Central memory CD8-positive, alpha-beta T cell (primary cell): Measurements from ENCODE around the gene TWIST1.
A peak's percentile ranks its signal among the peaks of the same experiment; 100 is the strongest.

ENCODE experiments used
- ATAC-seq: fragments of 150-1000 bp; cut with Tn5 transposase; replicated peaks from 2 replicates; pipeline ENCODE4 v1.10.0; 2022; ENCODE audit warnings: mild to moderate bottlenecking, moderate FRiP score, moderate number of reproducible peaks; ENCODE audit not compliant: poor library complexity, severe bottlenecking; ENCODE audit errors: extremely low read depth
- DNase-seq, 2 donors: peaks; one replicate each; pipeline ENCODE4 v3.0.0; 2021; ENCODE audit warnings: low spot score in 2 of 2
- H3K27ac Mint-ChIP-seq: one replicate; pipeline ENCODE4 v1.8.0; 2022; ENCODE audit warnings: low read depth, mild to moderate bottlenecking, moderate library complexity, mixed read lengths
- H3K27me3 Mint-ChIP-seq: one replicate; pipeline ENCODE4 v1.8.0; 2022; ENCODE audit warnings: mixed read lengths
- H3K36me3 Mint-ChIP-seq: one replicate; pipeline ENCODE4 v1.8.0; 2022; ENCODE audit warnings: mild to moderate bottlenecking, moderate library complexity, mixed read lengths; ENCODE audit not compliant: insufficient read depth
- H3K4me1 Mint-ChIP-seq: one replicate; pipeline ENCODE4 v1.8.0; 2022; ENCODE audit warnings: mixed read lengths
- H3K4me3 Mint-ChIP-seq: one replicate; pipeline ENCODE4 v1.8.0; 2022; ENCODE audit warnings: mild to moderate bottlenecking, moderate library complexity, mixed read lengths
- H3K9me3 Mint-ChIP-seq: one replicate; pipeline ENCODE4 v1.8.0; 2022; ENCODE audit warnings: mixed read lengths

Gene TWIST1

DNA sequence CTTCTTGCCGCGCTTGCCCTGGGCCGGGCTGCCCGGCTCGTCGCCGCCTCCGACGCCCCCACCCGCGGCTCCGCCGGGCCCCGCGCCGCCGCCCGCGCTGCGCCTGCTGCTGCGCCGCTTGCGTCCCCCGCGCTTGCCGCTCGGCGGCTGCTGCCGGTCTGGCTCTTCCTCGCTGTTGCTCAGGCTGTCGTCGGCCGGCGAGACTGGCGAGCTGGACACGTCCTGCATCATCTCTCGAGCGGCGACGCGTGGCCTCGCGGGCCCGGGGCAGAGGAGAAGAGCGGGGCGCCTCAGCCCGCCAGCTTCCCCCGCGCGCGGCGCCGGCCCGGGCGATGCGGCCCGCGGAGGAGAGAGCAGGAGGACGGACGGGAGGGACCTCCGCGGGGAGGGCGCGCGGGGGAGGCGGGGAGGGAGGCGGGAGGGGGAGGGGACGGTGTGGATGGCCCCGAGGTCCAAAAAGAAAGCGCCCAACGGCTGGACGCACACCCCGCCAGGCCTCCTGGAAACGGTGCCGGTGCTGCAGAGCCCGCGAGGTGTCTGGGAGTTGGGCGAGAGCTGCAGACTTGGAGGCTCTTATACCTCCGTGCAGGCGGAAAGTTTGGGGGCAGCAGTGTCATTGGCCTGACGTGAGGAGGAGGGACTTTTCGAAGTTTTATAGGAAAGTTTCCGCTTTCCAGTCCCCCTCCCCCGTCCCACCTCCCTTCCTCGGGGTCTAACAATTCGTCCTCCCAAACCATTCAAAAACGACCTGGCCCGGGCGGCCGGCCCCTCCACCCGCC is at the start of gene TWIST1:
TSS of gene TWIST1 (minus strand) at position 546 of the 779 bp plus-strand sequence. CDS start at position 231, 315 bp downstream.
- no peak for ATAC-seq
- H3K4me3 Mint-ChIP-seq = peak within 1 kb of the TSS; percentile 20
- no peaks in the 10 kb centered on the region for H3K36me3 Mint-ChIP-seq
- H3K9me3 Mint-ChIP-seq = no peaks in the 10 kb centered on the region
- H3K4me1 Mint-ChIP-seq = no peaks in the 10 kb centered on the region
- peaks cover 62% of the 10 kb centered on the region for H3K27me3 Mint-ChIP-seq
- no peak within 1 kb of the TSS for H3K27ac Mint-ChIP-seq
- DNase-seq = no peak

GRCh38 chr7:19161671-19162070 is 44.2 kb upstream of the TWIST1 start:
- peaks cover 5% of the 10 kb centered on the region for H3K9me3 Mint-ChIP-seq
- H3K4me1 Mint-ChIP-seq = no peaks in the 10 kb centered on the region
- DNase-seq (no peak), ATAC-seq (no peak)
- no peak overlapping the region for H3K4me3 Mint-ChIP-seq
- H3K27ac Mint-ChIP-seq = no peak overlapping the region
- H3K36me3 Mint-ChIP-seq = no peaks in the 10 kb centered on the region
- no peaks in the 10 kb centered on the region for H3K27me3 Mint-ChIP-seq

GRCh38 chr7:19146699-19147098 is 29.3 kb upstream of the TWIST1 start:
- peaks cover 42% of the 10 kb centered on the region for H3K27me3 Mint-ChIP-seq
- ATAC-seq (no peak), DNase-seq (no peak)
- H3K9me3 Mint-ChIP-seq = peaks cover 5% of the 10 kb centered on the region
- H3K36me3 Mint-ChIP-seq = no peaks in the 10 kb centered on the region
- no peaks in the 10 kb centered on the region for H3K4me1 Mint-ChIP-seq
- H3K4me3 Mint-ChIP-seq = no peak overlapping the region
- H3K27ac Mint-ChIP-seq = no peak overlapping the region

- ATAC-seq (no peak), DNase-seq (no peak)
- no peak overlapping the region for H3K27ac Mint-ChIP-seq
- H3K27me3 Mint-ChIP-seq = peaks cover 42% of the 10 kb centered on the region
- H3K9me3 Mint-ChIP-seq = peaks cover 5% of the 10 kb centered on the region
- no peaks in the 10 kb centered on the region for H3K4me1 Mint-ChIP-seq
- H3K36me3 Mint-ChIP-seq = no peaks in the 10 kb centered on the region
- H3K4me3 Mint-ChIP-seq = no peak overlapping the region
Measured at GRCh38 chr7:19145434-19146115, 28.1 kb upstream of the TWIST1 start.

DNA sequence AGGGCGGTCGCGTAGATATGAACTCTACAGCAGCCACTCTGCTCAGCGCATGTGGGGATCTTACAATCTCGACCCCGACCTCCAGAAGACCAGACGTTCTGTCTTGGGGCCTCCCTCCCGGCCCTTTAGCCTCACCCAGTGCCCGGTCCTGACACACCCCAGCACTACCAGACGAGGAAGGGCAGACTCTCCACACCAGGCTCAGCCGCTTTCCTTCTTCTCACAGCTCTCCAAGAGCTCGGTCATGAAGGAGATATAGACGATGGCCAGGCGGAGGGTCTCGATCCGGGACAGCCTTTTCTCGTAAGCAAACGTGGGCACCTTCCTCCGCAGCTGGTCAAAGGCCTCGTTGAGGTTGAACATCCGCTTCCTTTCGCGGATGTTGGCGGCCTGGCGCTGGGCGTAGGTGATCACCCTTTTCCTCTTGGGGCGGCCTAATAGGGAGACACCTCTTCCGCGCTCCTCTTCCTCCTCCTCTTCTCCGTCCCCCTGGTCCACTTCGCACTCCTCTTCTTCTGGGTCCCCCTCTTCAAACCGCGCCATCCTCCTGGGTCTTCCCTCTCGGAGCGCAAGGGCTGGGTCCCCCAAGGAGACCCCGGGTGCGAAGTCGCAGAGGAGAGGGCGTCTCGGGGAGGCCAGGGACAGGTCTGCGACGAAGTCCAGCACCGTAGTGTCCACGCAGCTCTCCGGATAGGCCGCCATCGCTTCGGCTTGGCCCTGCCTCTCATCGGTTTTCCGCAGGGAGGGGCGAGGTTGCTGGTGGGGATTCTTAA is 27.4 kb upstream of the TWIST1 start, which contains the start of gene FERD3L:
TSS of gene FERD3L (minus strand) at position 761 of the 773 bp plus-strand sequence. CDS start at position 702, 59 bp downstream.
- H3K9me3 Mint-ChIP-seq = peaks cover 5% of the 10 kb centered on the region
- H3K4me1 Mint-ChIP-seq = no peaks in the 10 kb centered on the region
- peaks cover 42% of the 10 kb centered on the region for H3K27me3 Mint-ChIP-seq
- H3K4me3 Mint-ChIP-seq = no peak within 1 kb of the TSS
- no peak for DNase-seq
- H3K27ac Mint-ChIP-seq = no peak within 1 kb of the TSS
- no peaks in the 10 kb centered on the region for H3K36me3 Mint-ChIP-seq
- ATAC-seq = no peak

GRCh38 chr7:19143881-19144574 is 26.6 kb upstream of the TWIST1 start:
- Mint-ChIP-seq H3K36me3 (no peaks in the 10 kb centered on the region), H3K4me3 (no peak overlapping the region), H3K27me3 (peaks cover 42% of the 10 kb centered on the region), H3K9me3 (peaks cover 5% of the 10 kb centered on the region), H3K27ac (no peak overlapping the region), H3K4me1 (no peaks in the 10 kb centered on the region)
- ATAC-seq = no peak
- no peak for DNase-seq

DNA sequence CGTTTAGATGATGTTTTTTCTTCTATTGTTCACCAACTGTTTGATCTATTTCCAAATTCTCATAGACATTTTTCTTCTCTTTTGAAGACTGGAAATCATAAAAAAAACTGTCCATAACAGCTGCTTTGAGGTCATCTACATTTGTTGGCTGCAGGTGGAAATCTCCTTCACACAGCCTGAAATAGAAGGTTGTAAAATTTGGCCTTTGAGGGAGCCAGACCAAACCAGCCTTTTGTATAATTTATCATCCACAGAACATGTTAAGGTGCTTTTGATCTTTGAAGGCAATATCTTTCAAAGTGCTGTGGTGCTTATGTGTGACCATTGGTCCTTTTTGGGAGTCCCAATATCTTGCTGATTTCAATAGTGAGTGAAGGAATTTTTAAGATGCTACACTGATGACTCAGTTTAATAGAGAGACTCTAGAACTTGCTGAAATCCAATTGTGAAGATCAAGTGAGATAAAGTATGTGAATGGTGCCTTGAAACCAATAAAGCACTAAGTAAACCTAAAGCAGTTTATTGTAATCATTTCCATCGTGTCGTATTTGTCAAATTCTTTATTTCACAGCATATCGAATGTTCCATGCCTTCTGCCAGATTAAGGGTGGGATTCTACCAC is 22.4 kb upstream of the TWIST1 start:
- no peak overlapping the region for H3K27ac Mint-ChIP-seq
- peaks cover 5% of the 10 kb centered on the region for H3K9me3 Mint-ChIP-seq
- H3K27me3 Mint-ChIP-seq = peaks cover 19% of the 10 kb centered on the region
- DNase-seq (no peak), ATAC-seq (no peak)
- no peak overlapping the region for H3K4me3 Mint-ChIP-seq
- H3K4me1 Mint-ChIP-seq = no peaks in the 10 kb centered on the region
- no peaks in the 10 kb centered on the region for H3K36me3 Mint-ChIP-seq

- no peaks in the 10 kb centered on the region for H3K9me3 Mint-ChIP-seq
- no peak for DNase-seq
- no peaks in the 10 kb centered on the region for H3K27me3 Mint-ChIP-seq
- no peak overlapping the region for H3K4me3 Mint-ChIP-seq
- no peak overlapping the region for H3K27ac Mint-ChIP-seq
- no peaks in the 10 kb centered on the region for H3K4me1 Mint-ChIP-seq
- no peak for ATAC-seq
- no peaks in the 10 kb centered on the region for H3K36me3 Mint-ChIP-seq
Measured at GRCh38 chr7:19133886-19134285, 16.4 kb upstream of the TWIST1 start.

DNA sequence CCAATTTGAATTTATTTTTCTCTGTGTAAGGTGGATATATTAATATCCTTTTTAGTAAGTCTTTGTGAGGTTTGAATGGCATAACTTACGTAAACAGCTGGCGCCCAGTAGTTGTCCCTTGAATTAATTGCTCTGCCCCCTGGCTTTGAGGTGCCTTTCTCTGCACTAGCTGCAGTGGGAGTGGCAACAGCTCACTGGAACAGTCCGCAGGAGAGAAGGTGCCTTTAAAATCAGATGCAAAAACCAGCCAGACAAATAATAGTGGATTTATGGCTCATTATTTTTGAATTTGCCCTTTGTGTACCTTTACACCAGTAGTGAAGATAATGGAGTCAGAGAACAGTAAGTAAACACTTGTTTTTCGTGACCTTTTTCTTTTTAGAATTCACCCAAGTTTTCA is 16.0 kb upstream of the TWIST1 start:
- Mint-ChIP-seq H3K4me3 (no peak overlapping the region), H3K27me3 (no peaks in the 10 kb centered on the region), H3K9me3 (no peaks in the 10 kb centered on the region), H3K4me1 (no peaks in the 10 kb centered on the region), H3K36me3 (no peaks in the 10 kb centered on the region), H3K27ac (no peak overlapping the region)
- ATAC-seq = no peak
- DNase-seq = no peak

DNA sequence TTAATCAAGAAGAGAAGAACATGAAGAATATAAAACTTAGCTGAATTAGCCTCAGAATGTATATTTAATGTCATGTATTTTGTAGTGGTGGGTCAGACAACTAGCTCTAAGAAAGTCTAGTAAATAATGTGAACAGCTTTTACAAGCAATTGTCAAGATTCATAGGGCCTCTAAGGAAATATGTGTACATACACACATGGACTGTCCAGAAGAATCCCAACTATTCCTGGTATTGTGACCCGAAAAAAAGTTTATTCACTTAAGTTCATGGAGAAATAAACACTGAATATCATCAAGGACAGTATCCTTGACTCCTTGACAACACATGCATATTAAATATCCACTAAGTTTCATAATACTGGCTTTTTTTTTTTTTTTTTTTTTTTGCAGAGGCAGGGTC is 11.4 kb upstream of the TWIST1 start:
- Mint-ChIP-seq H3K4me3 (no peak overlapping the region), H3K9me3 (peaks cover 7% of the 10 kb centered on the region), H3K27ac (no peak overlapping the region), H3K27me3 (no peaks in the 10 kb centered on the region), H3K36me3 (peaks cover 2% of the 10 kb centered on the region), H3K4me1 (no peaks in the 10 kb centered on the region)
- ATAC-seq (no peak), DNase-seq (no peak)

DNA sequence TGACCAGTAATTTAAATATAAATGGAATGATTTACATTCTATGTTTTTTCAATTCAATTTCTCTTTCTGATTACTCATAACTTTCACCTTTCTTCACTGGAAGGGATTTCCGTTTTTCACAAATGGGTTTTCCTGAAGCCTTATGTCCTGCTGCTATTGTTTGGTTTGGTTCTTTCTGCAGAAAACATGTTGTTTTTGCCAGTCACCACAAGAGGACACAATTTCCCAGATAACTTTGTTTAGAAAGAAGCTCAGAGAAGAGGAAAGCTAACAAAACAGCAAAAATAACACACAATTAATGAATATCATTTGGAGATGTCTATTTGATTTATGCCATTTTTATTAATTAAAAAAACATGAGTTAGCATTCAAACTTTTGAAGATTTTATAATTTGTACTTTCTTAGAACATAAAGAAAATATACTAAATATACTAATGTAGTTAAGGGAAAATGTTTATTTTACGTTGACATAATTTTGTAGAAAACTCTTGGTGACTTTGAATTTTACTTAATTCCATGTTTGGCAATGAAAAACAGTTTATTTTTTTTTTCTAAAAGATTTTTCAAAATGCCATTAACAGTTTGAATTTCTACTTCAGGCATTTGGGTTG is 4.6 kb upstream of the TWIST1 start:
- peaks cover 2% of the 10 kb centered on the region for H3K36me3 Mint-ChIP-seq
- H3K4me1 Mint-ChIP-seq = no peaks in the 10 kb centered on the region
- ATAC-seq (no peak), DNase-seq (no peak)
- H3K27me3 Mint-ChIP-seq = peaks cover 26% of the 10 kb centered on the region
- peaks cover 5% of the 10 kb centered on the region for H3K9me3 Mint-ChIP-seq
- H3K4me3 Mint-ChIP-seq = no peak overlapping the region
- no peak overlapping the region for H3K27ac Mint-ChIP-seq
